MM.1S (cell line): ENCODE data around the gene ADCYAP1R1.

Experiments used
- DNase-seq: peaks from one replicate; pipeline ENCODE4 v3.0.0-alpha.2; 2015
- H2AFZ ChIP-seq: fragments of 300-600 bp; sonication (generic); 2 replicates; pipeline ENCODE4 v1.6.0; 2016; ENCODE audit warnings: antibody characterized with exemption, low read length
- H3F3A ChIP-seq: fragments of 300-600 bp; sonication (generic); 2 replicates; pipeline ENCODE4 v1.6.1; 2016; ENCODE audit warnings: mild to moderate bottlenecking, antibody characterized with exemption, low read length, moderate library complexity, mixed read lengths; ENCODE audit not compliant: insufficient read depth
- H3K27ac ChIP-seq: fragments of 300-600 bp; sonication (generic); 2 replicates; pipeline ENCODE4 v1.5.1; 2016; ENCODE audit warnings: mild to moderate bottlenecking, low read length
- H3K27me3 ChIP-seq: fragments of 300-600 bp; sonication (generic); replicated peaks from 2 replicates; pipeline ENCODE4 v1.6.0; 2016; ENCODE audit warnings: low read length; ENCODE audit not compliant: insufficient read depth
- H3K36me3 ChIP-seq: fragments of 300-600 bp; sonication (generic); replicated peaks from 2 replicates; pipeline ENCODE4 v1.6.1; 2016; ENCODE audit warnings: mild to moderate bottlenecking, low read length, mixed read lengths; ENCODE audit not compliant: insufficient read depth
- H3K4me1 ChIP-seq: fragments of 300-600 bp; sonication (generic); 2 replicates; pipeline ENCODE4 v1.6.1; 2016; ENCODE audit warnings: low read length, mixed read lengths
- H3K4me2 ChIP-seq: fragments of 300-600 bp; sonication (generic); 2 replicates; pipeline ENCODE4 v1.6.0; 2016; ENCODE audit warnings: low read depth, low read length
- H3K4me3 ChIP-seq: fragments of 300-600 bp; sonication (generic); 2 replicates; pipeline ENCODE4 v1.5.1; 2016; ENCODE audit warnings: low read length, mixed read lengths
- H3K79me2 ChIP-seq: fragments of 300-600 bp; sonication (generic); 2 replicates; pipeline ENCODE4 v1.6.1; 2016; ENCODE audit warnings: mixed run types, low read length, mixed read lengths
- H3K9ac ChIP-seq: fragments of 300-600 bp; sonication (generic); 2 replicates; pipeline ENCODE4 v1.6.1; 2016; ENCODE audit warnings: low read length, mixed read lengths
- H3K9me2 ChIP-seq: fragments of 300-600 bp; sonication (generic); replicated peaks from 2 replicates; pipeline ENCODE4 v1.6.1; 2016; ENCODE audit warnings: mild to moderate bottlenecking, low read length, mixed read lengths; ENCODE audit not compliant: insufficient read depth
- H3K9me3 ChIP-seq: fragments of 300-600 bp; sonication (generic); replicated peaks from 2 replicates; pipeline ENCODE4 v1.6.1; 2016; ENCODE audit warnings: mild to moderate bottlenecking, low read length, mixed read lengths; ENCODE audit not compliant: insufficient read depth
- H4K20me1 ChIP-seq: fragments of 300-600 bp; sonication (generic); 2 replicates; pipeline ENCODE4 v1.6.1; 2016; ENCODE audit warnings: mild to moderate bottlenecking, low read length, moderate library complexity, mixed read lengths; ENCODE audit not compliant: insufficient read depth
- CTCF ChIP-seq: fragments of 300-600 bp; sonication (generic); IDR thresholded peaks from 2 replicates; pipeline ENCODE4 v1.5.1; 2016; ENCODE audit warnings: antibody characterized with exemption, low read length, mixed read lengths
- EZH2 ChIP-seq: fragments of 300-600 bp; sonication (generic); optimal IDR thresholded peaks from 2 replicates; pipeline ENCODE3; 2017; ENCODE audit warnings: low read depth, mild to moderate bottlenecking, antibody characterized with exemption, low read length, mixed read lengths
- EZH2phosphoT487 ChIP-seq: fragments of 300-600 bp; sonication (generic); IDR thresholded peaks from 2 replicates; pipeline ENCODE4 v1.6.1; 2018; ENCODE audit warnings: antibody characterized with exemption, low read length

Gene ADCYAP1R1

GRCh38 chr7:31114593-31115343, 62.7 kb downstream of the ADCYAP1R1 start:
- H3F3A ChIP-seq: no peaks in the 10 kb centered on the region
- H3K9ac ChIP-seq: no peak overlapping the region
- H3K27me3 ChIP-seq: no peaks in the 10 kb centered on the region

GRCh38 chr7:31116615-31117014, 64.5 kb downstream of the ADCYAP1R1 start:
- DNase-seq: no peak
- no peak for TF ChIP-seq CTCF
- TF ChIP-seq EZH2: no peak
- TF ChIP-seq EZH2phosphoT487: no peak
- no peak overlapping the region for H3K9ac ChIP-seq

More at GRCh38 chr7:31114593-31115343, 62.7 kb downstream of the ADCYAP1R1 start:
- peak; percentile 50 for DNase-seq
- Histone ChIP-seq H3K9me2 (no peaks in the 10 kb centered on the region), H3K4me1 (no peaks in the 10 kb centered on the region), H3K4me2 (no peak overlapping the region), H3K36me3 (no peaks in the 10 kb centered on the region), H3K4me3 (no peak overlapping the region), H3K79me2 (no peaks in the 10 kb centered on the region), H3K9me3 (no peaks in the 10 kb centered on the region), H3K27ac (no peak overlapping the region), H4K20me1 (no peaks in the 10 kb centered on the region), H2AFZ (no peak overlapping the region)
- TF ChIP-seq CTCF (no peak), EZH2 (no peak), EZH2phosphoT487 (no peak)

GRCh38 chr7:31119249-31119648, 67.1 kb downstream of the ADCYAP1R1 start:
- no peaks in the 10 kb centered on the region for H3K79me2 ChIP-seq
- H3K36me3 ChIP-seq: no peaks in the 10 kb centered on the region
- H3K4me1 ChIP-seq: no peaks in the 10 kb centered on the region
- H2AFZ ChIP-seq: no peak overlapping the region
- no peak for DNase-seq
- H3K9me2 ChIP-seq: no peaks in the 10 kb centered on the region
- H3K27ac ChIP-seq: no peak overlapping the region
- no peak overlapping the region for H3K4me2 ChIP-seq
- H4K20me1 ChIP-seq: no peaks in the 10 kb centered on the region
- no peaks in the 10 kb centered on the region for H3F3A ChIP-seq
- no peak for TF ChIP-seq EZH2
- no peaks in the 10 kb centered on the region for H3K27me3 ChIP-seq
- H3K4me3 ChIP-seq: no peak overlapping the region
- no peaks in the 10 kb centered on the region for H3K9me3 ChIP-seq
- H3K9ac ChIP-seq: no peak overlapping the region

More at GRCh38 chr7:31116615-31117014, 64.5 kb downstream of the ADCYAP1R1 start:
- Histone ChIP-seq H3K79me2 (no peaks in the 10 kb centered on the region), H3K36me3 (no peaks in the 10 kb centered on the region), H3K9me3 (no peaks in the 10 kb centered on the region), H3K27me3 (no peaks in the 10 kb centered on the region), H3K4me2 (no peak overlapping the region), H4K20me1 (no peaks in the 10 kb centered on the region), H3K4me3 (no peak overlapping the region), H3K27ac (no peak overlapping the region), H3K9me2 (no peaks in the 10 kb centered on the region), H2AFZ (no peak overlapping the region), H3K4me1 (no peaks in the 10 kb centered on the region), H3F3A (no peaks in the 10 kb centered on the region)

GRCh38 chr7:31120800-31121513, 68.8 kb downstream of the ADCYAP1R1 start:
- H3K36me3 ChIP-seq: no peaks in the 10 kb centered on the region
- no peak for TF ChIP-seq EZH2phosphoT487
- no peaks in the 10 kb centered on the region for H3K79me2 ChIP-seq
- H3K4me2 ChIP-seq: no peak overlapping the region
- no peak overlapping the region for H3K4me3 ChIP-seq
- H3K27me3 ChIP-seq: no peaks in the 10 kb centered on the region
- no peaks in the 10 kb centered on the region for H3K9me2 ChIP-seq
- no peak overlapping the region for H2AFZ ChIP-seq
- no peaks in the 10 kb centered on the region for H4K20me1 ChIP-seq
- no peaks in the 10 kb centered on the region for H3K4me1 ChIP-seq
- no peaks in the 10 kb centered on the region for H3K9me3 ChIP-seq
- H3F3A ChIP-seq: no peaks in the 10 kb centered on the region
- no peak for DNase-seq
- H3K27ac ChIP-seq: no peak overlapping the region
- no peak overlapping the region for H3K9ac ChIP-seq
